ENCODE data around the gene STK36.

Gene STK36

GRCh38 chr2:218720048-218721041 is 48.5 kb downstream of the STK36 start:
- no peak for DNase-seq

DNA sequence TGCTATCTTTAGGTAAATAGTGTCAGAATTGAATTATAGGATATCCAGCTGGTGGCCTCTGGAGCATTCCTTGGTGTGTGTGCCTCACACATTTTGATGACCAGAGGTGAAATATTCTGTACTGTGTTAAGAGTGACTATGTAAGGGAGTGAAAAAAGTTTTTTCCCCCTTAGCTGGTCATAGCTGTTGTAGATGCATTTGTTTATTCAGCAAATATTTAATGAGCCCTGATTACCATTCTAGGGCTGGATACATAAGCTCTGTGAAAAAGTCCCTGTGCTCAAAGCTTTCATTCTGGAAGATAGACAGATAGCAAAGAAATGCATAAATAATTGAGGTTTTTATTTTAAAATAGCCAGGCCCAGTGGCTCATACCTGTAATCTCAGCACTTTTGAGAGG is 49.6 kb downstream of the STK36 start:
- no peak for DNase-seq

- no peak for DNase-seq
Observed at GRCh38 chr2:218721934-218722333, 50.0 kb downstream of the STK36 start.

GRCh38 chr2:218722419-218722818 is 50.5 kb downstream of the STK36 start:
- DNase-seq: no peak

DNA sequence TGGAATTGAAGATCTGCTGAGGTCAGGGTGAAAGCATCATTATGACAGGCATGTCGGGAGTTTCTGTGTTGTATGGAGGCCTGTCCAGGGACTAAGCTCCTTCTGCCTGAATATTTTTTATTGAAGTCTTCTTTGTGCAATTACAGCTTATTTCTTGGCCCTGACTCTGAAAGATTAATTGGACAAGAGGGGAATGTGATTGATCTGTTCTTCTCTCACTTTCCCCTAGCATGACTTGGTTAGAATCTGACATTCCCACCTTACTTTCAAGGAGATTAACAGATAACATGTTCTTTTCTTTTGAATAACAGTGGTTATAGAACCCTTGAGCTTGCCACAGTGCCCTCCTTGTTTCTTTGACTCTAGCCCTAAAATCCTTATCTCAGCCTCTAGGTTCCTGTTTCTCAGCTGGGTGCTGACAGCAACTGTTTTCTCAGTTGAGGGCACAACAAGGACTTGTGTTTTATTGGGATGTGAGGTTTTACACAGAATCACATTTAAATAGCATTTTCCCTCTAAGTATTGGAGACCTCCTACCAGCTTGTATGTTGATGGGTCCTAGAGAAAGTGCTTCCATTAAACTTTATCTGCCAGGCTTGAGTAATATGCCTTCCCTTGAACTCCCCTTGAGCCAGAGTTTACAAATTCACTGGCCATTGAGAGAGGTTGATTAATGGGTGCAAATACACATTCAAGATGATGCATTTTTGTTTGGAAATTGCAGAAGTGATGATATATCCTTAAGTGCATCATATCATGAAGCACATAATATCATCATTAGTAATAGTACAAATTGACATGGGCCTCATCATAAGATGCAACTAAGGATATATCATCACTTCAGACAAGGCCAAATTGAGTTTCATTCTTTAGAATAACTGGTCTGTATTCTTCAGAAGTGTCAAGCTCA is 51.2 kb downstream of the STK36 start:
- DNase-seq: no peak

- no peak for DNase-seq
Observed at GRCh38 chr2:218726004-218726574, 54.2 kb downstream of the STK36 start.

DNA sequence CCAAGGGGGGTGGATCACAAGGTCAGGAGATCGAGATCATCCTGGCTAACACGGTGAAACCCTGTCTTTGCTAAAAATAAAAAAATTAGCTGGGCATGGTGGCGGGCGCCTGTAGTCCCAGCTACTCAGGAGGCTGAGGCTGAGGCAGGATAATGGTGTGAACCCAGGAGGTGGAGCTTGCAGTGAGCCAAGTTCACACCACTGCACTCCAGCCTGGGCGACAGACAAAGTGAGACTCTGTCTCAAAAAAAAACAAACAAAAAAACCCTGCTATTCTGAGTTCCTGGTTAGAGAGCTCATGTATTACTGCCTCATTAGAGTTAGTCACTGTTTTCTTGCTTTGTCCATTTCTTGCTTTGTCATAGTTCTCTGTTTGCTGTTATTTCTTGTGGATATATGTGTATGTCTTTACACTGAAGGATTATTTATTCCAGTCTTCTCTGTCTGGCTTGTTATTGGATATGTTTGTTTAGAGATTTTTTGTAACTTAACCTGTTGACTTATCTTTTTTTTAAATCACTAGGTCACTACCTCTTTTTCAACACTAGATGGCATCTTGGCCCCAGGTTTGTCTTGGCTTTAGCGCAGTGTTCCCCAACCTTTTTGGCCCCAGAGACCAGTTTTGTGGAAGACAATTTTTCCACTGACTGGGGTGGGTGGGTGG is 55.7 kb downstream of the STK36 start:
- no peak for DNase-seq

DNA sequence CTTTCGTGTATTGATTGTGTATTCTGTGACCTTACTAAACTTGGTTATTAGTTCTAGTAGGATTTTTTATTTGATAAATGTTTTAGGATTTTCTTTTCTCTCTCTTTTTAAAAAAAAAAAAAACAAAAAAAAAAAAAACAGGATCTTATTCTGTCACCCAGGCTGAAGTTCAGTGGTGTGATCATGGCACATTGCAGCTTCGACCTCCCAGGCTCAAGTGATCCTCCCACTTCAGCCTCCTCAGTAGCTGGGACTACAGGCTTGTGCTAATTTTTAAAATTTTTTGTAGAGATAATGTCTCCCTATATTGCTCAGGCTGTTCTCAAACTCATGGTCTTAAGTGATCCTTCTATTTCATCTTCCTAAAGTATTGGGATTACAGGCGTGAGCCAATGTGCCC is 57.8 kb downstream of the STK36 start:
- DNase-seq: no peak

- no peak for DNase-seq
Observed at GRCh38 chr2:218732052-218732760, 60.3 kb downstream of the STK36 start.

DNA sequence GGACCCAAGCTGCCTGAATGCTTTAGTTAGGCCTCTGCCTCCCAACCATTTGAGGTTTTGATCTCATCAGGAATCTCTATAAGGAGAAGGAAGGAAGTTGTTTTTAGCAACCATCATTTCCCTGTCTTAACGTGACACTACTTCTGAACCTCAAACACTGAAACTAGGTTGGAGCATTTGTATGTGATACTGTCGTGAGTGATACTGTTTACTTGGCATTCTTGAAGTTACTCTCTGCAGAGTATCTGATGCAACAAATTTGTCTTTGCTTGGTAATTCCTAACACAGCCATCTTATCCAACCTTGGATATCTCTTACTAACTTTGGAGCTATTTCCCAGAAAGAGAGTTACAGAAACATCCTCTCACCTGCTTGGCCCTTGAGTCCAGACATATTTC is 60.9 kb downstream of the STK36 start:
- no peak for DNase-seq

- DNase-seq: peak; percentile 30
Observed at GRCh38 chr2:218733171-218734021, 61.5 kb downstream of the STK36 start.

GRCh38 chr2:218734190-218734975 is 62.5 kb downstream of the STK36 start:
- no peak for DNase-seq

DNA sequence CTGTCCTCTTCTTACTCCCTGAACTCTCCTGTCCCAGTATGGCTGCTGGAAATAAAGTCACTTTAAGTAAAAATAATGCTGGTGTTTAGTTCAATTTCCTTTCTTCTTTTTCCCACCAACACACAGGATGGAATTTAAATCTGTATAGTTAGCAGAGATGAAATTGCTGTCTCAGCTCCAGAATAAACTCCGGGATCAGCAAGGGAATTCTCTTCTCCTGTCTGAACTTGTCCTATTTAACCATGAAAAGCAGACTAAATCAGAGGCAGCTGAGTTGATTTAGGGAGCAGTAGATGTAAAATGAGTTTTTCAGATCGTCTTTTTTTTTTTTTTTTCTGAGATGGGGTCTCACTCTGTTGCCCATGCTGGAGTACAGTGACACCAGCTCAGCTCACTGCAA is 64.6 kb downstream of the STK36 start:
- no peak for DNase-seq

DNA sequence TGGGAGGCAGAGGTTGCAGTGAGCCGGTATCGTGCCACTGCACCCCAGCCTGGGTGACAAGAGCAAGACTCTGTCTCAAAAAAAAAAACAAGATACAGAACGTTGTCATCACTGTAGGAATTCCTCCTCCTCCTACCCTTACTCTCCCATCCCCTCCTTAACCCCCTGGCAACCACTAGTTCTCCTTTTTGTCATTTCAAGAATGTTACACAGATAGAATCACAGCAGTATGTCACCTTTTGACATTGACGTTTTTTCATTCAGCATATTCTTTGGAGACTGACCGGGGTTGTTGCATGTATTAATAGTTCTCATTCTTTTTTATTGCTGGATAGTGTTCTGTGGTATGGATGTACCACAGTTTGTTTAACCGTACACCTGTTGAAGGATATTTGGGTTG is 71.2 kb downstream of the STK36 start:
- no peak for DNase-seq

GRCh38 chr2:218744615-218745014 is 72.7 kb downstream of the STK36 start:
- DNase-seq: no peak

DNA sequence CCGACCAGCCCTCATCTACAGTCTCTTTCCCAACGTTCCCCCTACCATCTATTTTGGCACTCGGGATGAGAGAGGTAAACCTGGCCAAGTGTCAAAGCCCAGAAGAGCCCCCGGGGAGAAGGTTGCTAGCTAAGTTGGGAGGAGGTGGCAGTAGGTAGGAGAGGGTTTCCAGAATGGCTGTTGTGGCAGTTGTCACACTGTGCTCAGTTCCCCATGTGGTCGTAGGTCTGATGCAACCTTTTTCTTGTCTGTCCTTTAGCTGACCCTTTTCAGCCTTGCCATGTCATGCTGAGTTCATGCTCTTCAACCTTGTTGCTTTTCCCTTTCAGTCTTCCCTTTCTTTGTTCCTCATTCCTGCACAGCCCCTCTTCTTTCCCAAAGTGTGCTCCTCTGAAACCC is 73.3 kb downstream of the STK36 start:
- peak; percentile 26 for DNase-seq

DNA sequence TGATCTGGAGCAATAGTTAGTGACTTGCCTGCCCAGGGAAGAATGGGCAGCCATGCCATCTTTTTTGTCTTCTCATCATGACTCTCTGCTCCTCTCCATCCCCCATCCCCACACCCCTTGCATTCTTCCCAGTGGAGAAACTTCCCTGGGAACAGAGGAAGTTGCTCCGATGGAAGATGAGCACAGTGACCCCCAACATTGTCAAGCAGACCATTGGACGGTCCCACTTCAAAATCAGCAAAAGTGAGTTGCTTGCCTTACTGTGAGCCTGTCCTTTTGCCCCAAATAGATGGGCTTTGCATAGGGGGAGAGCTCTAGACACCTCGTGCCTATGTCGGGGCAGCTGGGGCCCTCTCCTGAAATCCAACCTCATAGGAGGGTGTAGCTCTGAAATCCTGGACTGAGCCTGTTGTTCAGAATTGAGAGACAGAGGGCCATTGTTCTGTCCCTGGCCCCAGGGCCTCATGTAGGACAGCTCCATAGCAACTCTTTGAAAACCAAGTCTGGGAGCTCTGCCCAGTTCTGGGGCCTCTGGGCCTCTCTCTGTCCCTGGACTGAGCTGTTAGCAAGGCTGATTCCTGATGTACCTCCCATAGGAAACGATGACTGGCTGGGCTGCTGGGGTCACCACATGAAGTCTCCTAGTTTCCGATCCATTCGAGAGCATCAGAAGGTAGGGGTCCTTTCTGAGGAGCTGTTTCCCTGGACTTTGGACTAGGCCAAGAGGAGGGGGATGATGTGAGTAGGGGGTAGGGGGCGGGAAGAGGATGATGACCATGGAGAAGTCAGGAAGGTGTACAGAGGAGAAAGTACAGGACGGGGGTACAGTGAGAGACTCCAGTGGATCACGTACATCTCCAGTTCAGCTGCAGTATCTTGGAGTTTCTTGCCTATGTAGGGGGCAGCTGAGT is 73.9 kb downstream of the STK36 start:
- DNase-seq: peak; percentile 76

GRCh38 chr2:218746470-218746795 is 74.5 kb downstream of the STK36 start:
- DNase-seq: no peak

- no peak for DNase-seq
Observed at GRCh38 chr2:218746960-218747359, 75.1 kb downstream of the STK36 start.

Measured in femur (tissue), 1 donor.